ENCODE measurements around the gene IGFLR1.

DNA sequence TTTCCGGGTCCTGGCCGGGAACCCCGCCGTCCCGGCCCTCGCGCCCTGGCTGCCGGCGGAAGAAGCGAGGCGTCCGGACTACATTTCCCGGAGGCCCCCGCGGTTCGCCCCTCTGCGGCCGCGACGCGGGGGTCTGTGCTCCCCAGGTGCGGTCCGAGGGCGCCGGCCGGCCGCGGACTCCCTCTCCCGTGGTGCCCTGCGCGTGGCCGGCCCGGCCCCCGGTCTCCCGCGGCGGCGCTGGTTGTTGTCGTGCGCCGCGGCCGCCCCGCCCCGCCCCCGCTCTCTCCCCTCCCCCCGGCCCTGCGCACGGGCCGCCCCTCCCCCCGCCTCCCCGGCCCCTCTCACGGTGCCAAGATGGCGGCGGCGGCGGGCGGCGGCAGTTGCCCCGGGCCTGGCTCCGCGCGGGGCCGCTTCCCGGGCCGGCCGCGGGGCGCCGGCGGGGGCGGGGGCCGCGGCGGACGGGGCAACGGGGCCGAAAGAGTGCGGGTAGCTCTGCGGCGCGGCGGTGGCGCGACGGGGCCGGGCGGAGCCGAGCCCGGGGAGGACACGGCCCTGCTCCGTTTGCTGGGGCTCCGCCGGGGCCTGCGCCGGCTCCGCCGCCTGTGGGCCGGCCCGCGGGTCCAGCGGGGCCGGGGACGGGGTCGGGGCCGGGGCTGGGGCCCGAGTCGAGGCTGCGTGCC, 24.4 kb downstream of the IGFLR1 start, which contains the start of gene KMT2B:
- TF ChIP-seq GATA2 (IDR thresholded peaks at IDR 0.05; ENCODE audit: low read depth, low read length) (no peak), GATA3 (IDR thresholded peaks at IDR 0.05; ENCODE audit: low read depth, low read length) (no peak)
